Stimulated activated naive CD4-positive, alpha-beta T cell (primary cell): ENCODE results near the gene SRBD1.

Experiments used
- DNase-seq, 6 experiments: peaks; one replicate each; lab custom pipeline; 2025; lab: John Stamatoyannopoulos, UW

The SRBD1 gene

DNA sequence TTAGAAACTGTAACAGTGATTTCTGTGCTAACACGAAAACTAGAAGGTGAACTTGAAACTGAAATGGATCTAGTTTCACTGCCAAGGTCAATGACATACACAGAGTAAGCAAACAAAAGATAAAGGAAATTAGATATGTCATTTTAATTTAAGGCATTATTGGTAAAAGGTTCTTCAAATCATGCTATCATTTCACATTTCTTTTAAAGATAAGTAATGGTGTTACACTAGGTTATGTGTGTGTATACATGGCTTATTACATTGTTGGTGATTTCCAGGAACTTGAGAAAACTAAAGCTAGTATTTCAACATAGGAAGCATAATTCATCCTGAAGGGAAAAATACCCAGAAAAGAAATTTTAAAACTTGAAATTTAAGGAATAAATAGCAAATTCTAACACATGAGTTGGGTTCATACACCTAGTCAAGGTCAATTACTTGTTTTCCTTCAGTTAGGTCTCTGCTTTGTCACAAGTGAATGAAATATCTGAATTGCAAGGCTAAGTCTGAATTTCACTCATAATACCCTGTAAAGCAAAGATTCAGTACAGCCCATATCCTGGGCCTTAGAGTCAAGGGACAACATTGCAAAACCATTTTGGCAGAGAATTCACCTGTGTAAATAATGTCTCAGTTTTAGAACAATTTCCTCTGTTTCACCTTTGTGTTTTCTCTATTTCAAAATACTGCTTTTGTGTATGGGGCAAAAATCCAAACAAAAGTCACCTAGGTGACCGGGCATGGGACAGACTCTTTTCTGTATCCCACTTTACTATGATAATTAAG lies 141.6 kb downstream of the SRBD1 start:
- no peak for DNase-seq

DNA sequence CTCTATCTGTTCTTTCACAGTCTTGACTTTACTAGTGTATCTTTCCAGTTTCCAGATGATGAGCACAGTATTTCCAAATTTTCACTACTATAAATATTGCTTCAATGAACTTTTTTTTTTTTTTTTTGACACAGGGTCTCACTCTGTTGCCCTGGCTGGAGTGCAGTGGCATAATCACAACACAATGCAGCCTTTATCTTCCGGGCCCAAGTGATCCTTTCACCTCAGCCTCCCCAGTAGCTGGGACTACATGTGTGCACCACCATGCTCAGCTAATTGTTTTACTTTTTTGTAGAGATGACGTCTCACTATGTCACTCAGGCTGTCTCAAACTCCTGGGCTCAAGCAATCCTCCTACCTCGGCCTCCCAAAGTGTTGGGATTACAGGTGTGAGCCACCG lies 142.8 kb downstream of the SRBD1 start:
- no peak for DNase-seq

GRCh38 chr2:45466053-45466452 lies 145.0 kb downstream of the SRBD1 start:
- no peak for DNase-seq

DNA sequence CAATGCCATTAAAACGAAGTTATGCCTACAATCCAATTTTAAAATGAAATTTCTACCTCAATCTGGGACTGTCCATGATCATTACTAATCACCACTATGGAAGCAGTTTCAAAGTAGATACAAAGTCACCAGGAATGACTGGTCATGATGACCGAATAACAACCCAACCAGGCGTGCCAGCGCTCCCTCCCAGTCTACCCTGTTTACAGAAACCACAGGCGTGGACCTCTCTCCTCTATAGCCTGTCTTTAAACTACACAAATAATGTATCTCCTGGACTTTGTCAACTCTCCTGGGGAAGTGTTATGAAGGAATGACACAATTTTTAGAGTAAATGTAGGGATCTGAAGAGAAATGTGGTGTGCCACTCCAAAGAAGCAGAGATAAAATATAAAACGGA lies 150.2 kb downstream of the SRBD1 start:
- no peak for DNase-seq

GRCh38 chr2:45459860-45460259 lies 151.2 kb downstream of the SRBD1 start:
- no peak for DNase-seq

- no peak for DNase-seq
These were observed 152.0 kb downstream of the SRBD1 start for GRCh38 chr2:45458909-45459563.

- DNase-seq = no peak
These were observed 153.7 kb downstream of the SRBD1 start for GRCh38 chr2:45457211-45457945.

- DNase-seq = no peak
These were observed 158.2 kb downstream of the SRBD1 start for GRCh38 chr2:45452866-45453265.

- no peak for DNase-seq
These were observed 160.4 kb downstream of the SRBD1 start for GRCh38 chr2:45450634-45451033.

- no peak for DNase-seq
These were observed 162.8 kb downstream of the SRBD1 start for GRCh38 chr2:45448217-45448616.

DNA sequence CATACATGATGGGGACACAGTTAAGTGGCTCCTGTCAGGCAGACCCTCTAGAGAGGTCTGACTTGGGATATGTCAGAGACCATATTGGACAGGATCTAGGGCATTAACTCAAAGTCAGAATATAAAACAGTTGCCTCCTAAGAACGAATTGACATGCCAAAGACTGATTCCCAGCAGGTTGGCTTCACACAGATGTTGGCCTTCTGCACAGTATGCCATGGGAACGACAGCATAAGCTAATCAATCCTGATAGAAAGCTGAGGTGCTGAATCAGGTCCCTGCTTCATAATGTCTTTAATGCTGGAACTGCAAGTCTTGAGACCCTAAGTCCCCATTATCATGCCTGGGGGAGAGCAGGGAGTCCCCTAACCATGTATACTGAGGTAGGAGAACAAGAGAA lies 165.1 kb downstream of the SRBD1 start:
- DNase-seq = no peak

DNA sequence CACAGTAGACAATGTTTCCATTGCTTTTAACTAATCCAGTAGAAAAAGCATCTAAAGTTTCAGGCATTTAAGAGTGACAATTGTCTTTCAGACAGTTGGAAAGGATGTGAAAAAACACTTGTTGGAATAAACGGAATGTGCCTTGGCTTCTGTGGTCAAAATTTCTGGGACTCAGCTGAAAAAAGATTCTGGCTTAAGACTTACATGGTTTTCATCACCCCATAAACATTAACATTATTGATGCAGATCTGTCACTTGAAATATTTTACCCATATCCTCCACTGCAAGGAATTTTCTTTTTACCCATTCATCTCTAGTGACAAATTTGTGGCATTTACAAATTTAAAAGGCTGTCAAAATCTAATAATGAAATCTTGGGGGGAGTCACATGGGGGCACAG lies 166.0 kb downstream of the SRBD1 start:
- DNase-seq = no peak

- no peak for DNase-seq
These were observed 168.1 kb downstream of the SRBD1 start for GRCh38 chr2:45443012-45443411.

DNA sequence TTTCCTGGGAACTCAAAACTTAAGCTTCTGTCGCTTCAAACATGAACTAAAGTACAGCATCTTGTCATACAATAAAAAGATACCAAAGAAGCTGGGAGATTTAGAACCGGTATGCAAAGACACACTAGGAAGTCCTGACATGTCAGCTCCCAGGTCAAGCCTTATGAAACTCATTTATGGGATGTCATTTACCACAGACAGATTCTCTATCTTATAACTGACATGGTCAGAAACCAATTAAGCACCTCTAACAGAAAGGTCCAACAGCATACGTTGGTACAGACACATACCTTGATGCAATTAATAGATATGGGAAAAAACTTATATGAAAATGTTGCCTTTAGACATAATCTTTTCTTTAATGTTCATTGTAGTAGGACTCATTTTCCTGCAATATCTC lies 169.0 kb downstream of the SRBD1 start:
- no peak for DNase-seq

GRCh38 chr2:45441571-45441970 lies 169.5 kb downstream of the SRBD1 start:
- DNase-seq = no peak

DNA sequence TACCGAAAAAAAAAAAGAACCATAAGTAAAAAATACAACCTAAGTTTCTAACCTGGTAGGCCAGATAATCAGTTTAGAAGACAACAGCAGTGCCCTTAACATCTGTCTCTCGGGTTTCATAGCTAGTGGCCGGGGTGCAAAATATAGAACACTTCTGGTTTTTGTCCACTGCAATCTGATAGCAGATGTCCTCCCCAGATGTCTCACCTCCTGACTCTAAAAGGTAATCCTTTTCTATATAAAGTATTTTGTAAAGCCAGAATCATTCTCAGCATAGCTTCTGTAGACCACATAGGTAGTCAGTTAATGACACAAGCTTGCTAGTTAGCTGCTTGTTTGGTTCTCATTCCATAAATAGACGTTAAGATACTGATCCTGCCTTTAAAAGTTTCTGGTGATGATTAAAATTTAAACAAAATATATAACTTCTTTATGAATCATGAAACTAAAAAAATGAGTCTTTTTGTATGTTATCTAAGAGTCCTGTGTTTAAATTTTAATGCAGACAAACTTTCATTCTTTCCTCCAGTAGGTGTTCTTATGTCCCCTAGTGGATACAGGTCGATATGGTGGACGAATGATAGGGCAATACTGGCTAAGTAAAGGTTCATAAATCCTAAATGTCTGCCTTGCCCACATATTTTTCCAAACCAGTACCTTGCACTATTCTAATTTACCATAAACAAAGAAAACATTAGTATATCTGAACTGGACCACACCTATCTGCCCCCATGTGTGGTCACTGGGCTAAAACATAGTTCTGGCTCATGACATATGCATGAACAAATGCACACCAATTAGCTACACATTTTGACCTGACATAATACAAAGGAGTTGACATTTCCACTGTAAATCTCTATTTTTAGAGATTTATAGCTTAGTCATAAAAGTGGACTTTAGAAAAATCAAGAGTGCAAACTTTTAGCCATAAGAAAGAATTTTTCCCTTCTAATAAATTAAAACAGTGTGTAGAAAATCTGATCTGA lies 171.0 kb downstream of the SRBD1 start:
- DNase-seq = no peak

GRCh38 chr2:45438872-45439665 lies 172.0 kb downstream of the SRBD1 start:
- DNase-seq = no peak

DNA sequence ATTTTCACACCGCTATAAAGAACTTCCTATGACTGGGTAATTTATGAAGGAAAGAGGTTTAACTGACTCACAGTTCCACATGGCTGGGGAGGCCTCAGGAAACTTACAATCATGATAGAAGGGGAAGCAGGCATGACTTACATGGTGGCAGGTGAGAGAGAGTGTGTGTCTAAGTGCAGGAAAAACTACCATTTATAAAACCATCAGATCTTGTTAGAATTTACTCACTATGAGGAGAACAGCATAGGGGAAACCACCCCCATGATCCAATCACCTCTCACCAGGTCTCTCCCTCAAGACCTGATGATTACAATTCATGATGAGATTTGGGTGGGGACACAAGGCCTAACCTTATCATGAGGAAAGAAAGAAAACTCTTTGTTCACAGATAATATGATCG lies 174.6 kb downstream of the SRBD1 start:
- DNase-seq = no peak

- no peak for DNase-seq
These were observed 175.8 kb downstream of the SRBD1 start for GRCh38 chr2:45435316-45435715.

DNA sequence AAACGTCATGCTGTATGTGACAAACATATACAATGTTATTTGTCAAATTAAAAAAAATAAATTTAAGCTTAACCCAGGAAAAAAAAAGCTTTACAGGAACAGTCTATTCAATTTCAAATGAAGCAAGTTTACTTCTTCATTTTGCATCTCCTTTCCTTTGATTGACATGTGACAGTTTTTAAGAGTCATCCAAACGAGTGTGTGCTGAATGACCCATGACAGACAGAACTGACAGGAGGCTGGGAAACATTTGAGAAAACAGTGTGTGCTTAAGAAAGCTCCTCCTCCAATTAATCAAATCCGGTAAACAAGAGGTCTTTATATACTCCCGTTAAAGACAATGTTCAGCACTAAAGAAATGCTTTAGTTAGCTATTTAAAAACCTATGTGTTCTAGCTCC lies 177.7 kb downstream of the SRBD1 start:
- no peak for DNase-seq

GRCh38 chr2:45432406-45432805 lies 178.7 kb downstream of the SRBD1 start:
- DNase-seq = no peak
